HepG2 (cell line): ENCODE data around the gene SMIM30. TPM values are rescaled to one million over a fixed set of nuclear protein-coding genes. Genes with fewer than 3 reads are reported as not detected.

ENCODE experiments used
- ATAC-seq: fragments of 200-7000 bp; cut with Tn5 transposase; 3 replicates; pipeline ENCODE4 v1.9.1; 2020; ENCODE audit warnings: mild to moderate bottlenecking, moderate library complexity
- BruUV-seq: library from RNA; stranded (reverse); fragments of 400-500 nt; replicated peaks from 2 replicates; lab custom pipeline; 2021; lab: Mats Ljungman, UMichigan
- CTCF ChIA-PET: fragments of 300-600 bp; formaldehyde crosslinking; extraction: SDS; loops from one replicate; lab custom pipeline; 2021; ENCODE audit warnings: low total read pairs, inconsistent platforms, low intra/inter-chr PET ratio; lab: Yijun Ruan, JAX
- POLR2A ChIA-PET: fragments of 350-600 bp; sonication (Branson Sonifier 250); formaldehyde crosslinking; loops from one replicate; lab custom pipeline; 2020; ENCODE audit warnings: antibody characterized with exemption, inconsistent platforms; lab: Yijun Ruan, JAX
- DNase-seq: peaks from one replicate; pipeline ENCODE4 v3.0.0-alpha.2; 2015; ENCODE audit warnings: low spot score
- FAIRE-seq: peaks from 3 replicates; lab custom pipeline; 2011; peaks lifted over from hg19 to GRCh38; lab: Jason Lieb, UNC
- H2AFZ ChIP-seq: one replicate; pipeline ENCODE4 v1.6.1; 2011; ENCODE audit warnings: low read length, inconsistent platforms
- H3K27ac ChIP-seq: fragments of 300-600 bp; 3 replicates; pipeline ENCODE4 v1.8.0; 2011; ENCODE audit warnings: mixed run types, mild to moderate bottlenecking, mixed read lengths, low read length, inconsistent platforms; ENCODE audit not compliant: insufficient read depth; ENCODE audit errors: extremely low read length
- H3K27me3 ChIP-seq, 2 experiments: fragments of 200-600 bp in 1 of 2; 2 replicates in 1 of 2; 3 replicates in 1 of 2; pipeline versions ENCODE4 v1.6.0 to v1.8.0; 2011; ENCODE audit warnings: low read length in 2 of 2, mild to moderate bottlenecking in 2 of 2, moderate library complexity in 2 of 2, inconsistent platforms in 1 of 2; ENCODE audit not compliant: insufficient read depth in 2 of 2, control insufficient read depth in 1 of 2
- H3K36me3 ChIP-seq, 2 experiments: fragments of 200-600 bp in 1 of 2; replicated peaks in 1 of 2; 2 replicates in 1 of 2; 3 replicates in 1 of 2; pipeline versions ENCODE4 v1.5.1 to v1.8.0; 2011; ENCODE audit warnings: low read length in 2 of 2, inconsistent platforms in 1 of 2; ENCODE audit not compliant: insufficient read depth in 2 of 2, control insufficient read depth in 1 of 2
- H3K4me1 ChIP-seq: 2 replicates; pipeline ENCODE4 v1.5.1; 2012; ENCODE audit warnings: low read length, inconsistent platforms; ENCODE audit not compliant: insufficient read depth
- H3K4me2 ChIP-seq: 2 replicates; pipeline ENCODE4 v1.6.0; 2011; ENCODE audit warnings: low read depth, low read length, inconsistent platforms
- H3K4me3 ChIP-seq, 3 experiments: fragments of 200-600 bp in 1 of 3; sonication (generic), shearing (Covaris generic) in 1 of 3; replicated peaks in 1 of 3; 2 replicates each; pipeline ENCODE4 v1.5.1; 2011 to 2016; ENCODE audit warnings: low read length in 3 of 3, inconsistent platforms in 2 of 3, low read depth in 2 of 3, mild to moderate bottlenecking in 2 of 3, control low read depth in 1 of 3, mixed read lengths in 1 of 3; ENCODE audit not compliant: insufficient read depth in 1 of 3
- H3K79me2 ChIP-seq: one replicate; pipeline ENCODE4 v1.6.1; 2011; ENCODE audit warnings: low read length, inconsistent platforms; ENCODE audit not compliant: insufficient read depth
- H3K9ac ChIP-seq: 2 replicates; pipeline ENCODE4 v1.6.0; 2011; ENCODE audit warnings: mild to moderate bottlenecking, low read depth, low read length, inconsistent platforms; ENCODE audit not compliant: insufficient read depth
- H3K9me3 ChIP-seq: 2 replicates; pipeline ENCODE4 v1.5.1; 2012; ENCODE audit warnings: mild to moderate bottlenecking, low read length
- H4K20me1 ChIP-seq: 2 replicates; pipeline ENCODE4 v1.6.0; 2011; ENCODE audit warnings: inconsistent platforms, mild to moderate bottlenecking, low read length, moderate library complexity; ENCODE audit not compliant: insufficient read depth
- ADNP ChIP-seq: sonication (generic); formaldehyde crosslinking; IDR thresholded peaks from 2 replicates; pipeline ENCODE4 v1.4.0; 2020; ENCODE audit warnings: missing genetic modification reagents
- DMTF1 ChIP-seq: sonication (generic); formaldehyde crosslinking; IDR thresholded peaks from 2 replicates; pipeline ENCODE4 v1.4.0; 2020; ENCODE audit warnings: mild to moderate bottlenecking, missing genetic modification reagents
- DNMT3B ChIP-seq: conservative IDR thresholded peaks from 2 replicates; pipeline ENCODE4 v1.6.1; 2016; ENCODE audit warnings: missing biosample characterization, control low read depth
- GATAD2A ChIP-seq: IDR thresholded peaks from 2 replicates; pipeline ENCODE4 v1.6.1; 2016
- HNF1A ChIP-seq, 2 experiments: sonication (generic) in 1 of 2; formaldehyde crosslinking in 1 of 2; IDR thresholded peaks; 2 replicates each; pipeline versions ENCODE4 v1.4.0 to v1.6.1; 2016 to 2020; ENCODE audit warnings: borderline replicate concordance in 1 of 2, low read depth in 1 of 2, mild to moderate bottlenecking in 1 of 2, missing genetic modification reagents in 1 of 2
- MXD4 ChIP-seq: IDR thresholded peaks from 2 replicates; pipeline ENCODE4 v1.6.1; 2016; ENCODE audit warnings: mild to moderate bottlenecking, missing biosample characterization, missing genetic modification reagents
- PPARG ChIP-seq: conservative IDR thresholded peaks from 2 replicates; pipeline ENCODE4 v1.6.1; 2016; ENCODE audit warnings: missing biosample characterization, missing genetic modification reagents
- SNAPC2 ChIP-seq: sonication (generic); formaldehyde crosslinking; IDR thresholded peaks from 2 replicates; pipeline ENCODE4 v1.8.1; 2022; ENCODE audit warnings: mild to moderate bottlenecking, missing genetic modification reagents
- SRF ChIP-seq: IDR thresholded peaks from 2 replicates; pipeline ENCODE4 v1.6.1; 2011; ENCODE audit warnings: mild to moderate bottlenecking, low read depth, low read length, moderate library complexity
- TCF7 ChIP-seq: sonication (generic); IDR thresholded peaks from 2 replicates; pipeline ENCODE4 v1.6.1; 2016; ENCODE audit warnings: antibody characterized with exemption, low read depth
- ZBTB44 ChIP-seq: sonication (generic); formaldehyde crosslinking; IDR thresholded peaks from 2 replicates; pipeline ENCODE4 v1.4.0; 2020; ENCODE audit warnings: missing genetic modification reagents
- ZNF574 ChIP-seq: sonication (generic); formaldehyde crosslinking; IDR thresholded peaks from 2 replicates; pipeline ENCODE4 v1.4.0; 2020; ENCODE audit warnings: missing genetic modification reagents
- WGBS: methylation state at CpG from one replicate; pipeline ENCODE4 v1.1.6; 2017; ENCODE audit warnings: low lambda C conversion rate; 5-methylcytosine and 5-hydroxymethylcytosine counted together
- in situ Hi-C: cut with HindIII; loops from 2 replicates; pipeline ENCODE4 v1.10.0; 2017; ENCODE audit warnings: low pct_unique_long_range_greater_than_20kb; ENCODE audit not compliant: extremely low pct_ligation_motif_present
- intact Hi-C: fragments of 100-400 bp; cut with micrococcal nuclease; formaldehyde crosslinking; loops from one replicate; pipeline ENCODE4 v1.10.0; 2022; ENCODE audit not compliant: unreplicated experiment
- polyA plus RNA-seq, 8 experiments: library from polyadenylated mRNA; depleted of rRNA in 3 of 8; stranded (reverse) in 7 of 8; unstranded in 1 of 8; fragments of >200 nt; fragmentation: Illumina TruSeq in 4 of 8; extraction: Trizol in 4 of 8; gene quantifications; 2 replicates each; pipeline versions ENCODE4 v1.2.1 to v1.2.3, GENCODE V29; 2011 to 2016; ENCODE audit warnings: low read depth in 4 of 8, missing spikeins in 1 of 8, mixed read lengths in 1 of 8; ENCODE audit not compliant: insufficient read depth in 1 of 8
- total RNA-seq, 5 experiments: library from RNA; depleted of rRNA; stranded (reverse); fragments of >200 nt; fragmentation: Illumina TruSeq; extraction: Trizol; gene quantifications; 2 replicates each; pipeline ENCODE4 v1.2.3, GENCODE V29; 2016; ENCODE audit warnings: low read depth in 1 of 5

SMIM30 gene
- total and polyA plus RNA-seq, 2 of the 13 experiments (the other 11 are each of a cell fraction or from before 2014, with no cell fraction given): 23.5 to 25.2 TPM

GRCh38 chr7:113094517-113095249 lies 23.7 kb downstream of the SMIM30 start (continued):
- no peak for TF ChIP-seq HNF1A (IDR thresholded peaks at IDR 0.05; ENCODE audit: low read depth)
- TF ChIP-seq HNF1A (CRISPR knock-in tag; IDR thresholded peaks at IDR 0.05; ENCODE audit: borderline replicate concordance): no peak
- TF ChIP-seq ADNP (CRISPR knock-in tag): no peak
- no peak for TF ChIP-seq PPARG (CRISPR knock-in tag)
- TF ChIP-seq SNAPC2: no peak

- no peak overlapping the region for H2AFZ ChIP-seq
- H3K27me3 ChIP-seq: no peaks in the 10 kb centered on the region
- no peak for ATAC-seq
- ChIA-PET CTCF (no interaction called here), POLR2A (no interaction called here)
- H3K4me1 ChIP-seq: no peaks in the 10 kb centered on the region
- in situ Hi-C loops: no loop called here
- no peaks in the 10 kb centered on the region for H3K36me3 ChIP-seq
- H3K9ac ChIP-seq: no peak overlapping the region
- H3K4me3 ChIP-seq: no peak overlapping the region
- intact Hi-C loops: no loop called here
- H4K20me1 ChIP-seq: no peaks in the 10 kb centered on the region
- no peak overlapping the region for H3K27ac ChIP-seq
- no TSS peak for BruUV-seq
- FAIRE-seq: no peak
- H3K79me2 ChIP-seq: no peaks in the 10 kb centered on the region
- H3K9me3 ChIP-seq: no peaks in the 10 kb centered on the region
- no peak for DNase-seq
- WGBS: 4% methylated on average over 1 of the region's 1 CpG
- no peak overlapping the region for H3K4me2 ChIP-seq
- no peak for TF ChIP-seq MXD4 (CRISPR knock-in tag)
- no peak for TF ChIP-seq GATAD2A (CRISPR knock-in tag)
- no peak for TF ChIP-seq ZBTB44 (CRISPR knock-in tag)
- no peak for TF ChIP-seq SRF
- no peak for TF ChIP-seq DNMT3B (CRISPR knock-in tag)
- TF ChIP-seq TCF7: no peak
- TF ChIP-seq ZNF574 (CRISPR knock-in tag): no peak
- TF ChIP-seq DMTF1: no peak
Observed at GRCh38 chr7:113093561-113093960, 24.8 kb downstream of the SMIM30 start.
